ENCODE results near the gene PROSER2.

The PROSER2 gene, protein sequence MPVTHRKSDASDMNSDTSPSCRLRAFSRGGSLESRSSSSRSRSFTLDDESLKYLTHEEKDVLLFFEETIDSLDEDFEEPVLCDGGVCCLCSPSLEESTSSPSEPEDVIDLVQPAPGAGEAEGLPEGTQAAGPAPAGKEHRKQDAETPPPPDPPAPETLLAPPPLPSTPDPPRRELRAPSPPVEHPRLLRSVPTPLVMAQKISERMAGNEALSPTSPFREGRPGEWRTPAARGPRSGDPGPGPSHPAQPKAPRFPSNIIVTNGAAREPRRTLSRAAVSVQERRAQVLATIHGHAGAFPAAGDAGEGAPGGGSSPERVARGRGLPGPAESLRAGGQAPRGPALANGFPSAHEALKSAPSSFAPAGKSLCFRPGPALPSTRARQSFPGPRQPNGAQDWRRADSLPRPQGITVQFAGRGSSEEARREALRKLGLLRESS

DNA sequence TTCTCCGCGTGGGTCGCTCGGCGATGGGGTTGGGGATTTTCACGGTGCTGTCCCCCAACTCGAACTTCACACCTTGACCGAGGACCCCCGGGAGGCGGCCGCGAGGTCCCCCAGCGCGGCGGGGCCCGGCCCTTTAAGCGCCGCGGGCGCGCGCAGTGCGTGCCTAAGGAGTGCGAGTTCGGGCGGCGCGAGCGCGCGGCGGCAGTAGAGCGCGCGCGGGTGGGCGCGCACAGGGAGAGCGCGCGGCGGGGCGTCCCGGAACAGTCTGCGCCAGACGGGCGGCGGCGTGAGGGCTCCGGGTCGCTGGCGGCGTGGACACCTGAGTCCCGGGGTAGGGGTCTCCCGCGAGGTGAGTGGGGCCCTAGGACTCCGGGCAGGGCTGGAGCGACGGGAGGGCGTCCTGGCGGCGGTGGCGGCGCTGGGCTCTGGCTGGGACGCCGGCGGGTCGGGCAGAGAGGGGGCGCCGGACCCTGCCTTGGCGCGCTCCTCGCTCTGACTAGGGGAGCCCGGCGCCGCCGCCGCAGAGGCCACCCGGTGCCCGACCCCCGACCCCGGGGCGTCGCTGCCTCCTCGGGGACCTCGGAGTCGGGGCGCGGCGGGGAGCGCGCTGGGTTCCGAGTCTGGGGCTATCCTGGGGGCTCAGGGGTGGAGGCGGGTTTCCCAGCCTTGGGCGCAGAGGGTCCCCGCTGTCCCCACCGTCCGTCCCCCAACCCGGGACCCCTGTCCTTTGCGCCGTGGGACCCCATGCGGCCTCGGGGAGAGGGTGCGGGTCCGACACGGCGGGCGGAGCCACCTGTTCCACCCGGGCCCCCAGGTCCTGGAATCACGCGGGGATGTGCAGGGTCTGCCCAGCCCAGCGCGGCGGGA is at the start of gene PROSER2:
PROSER2 (plus strand) TSS at position 235 of the 867 bp plus-strand sequence. CDS start 28,722 bp downstream, outside the sequence.
- H3K27me3 ChIP-seq (ENCODE audit: control insufficient read depth in 5 of 5, insufficient read depth in 4 of 5, low read length in 5 of 5), result peaks cover 0 to 7% (median 0%) of the 10 kb centered on the region in 5 donors
- H3K9me3 ChIP-seq (ENCODE audit: control insufficient read depth in 5 of 5, low read length in 5 of 5), result no peaks in the 10 kb centered on the region
- peak within 1 kb of the TSS; percentile 44 to 75 (median 62) for H3K4me3 ChIP-seq (ENCODE audit: low read depth in 1 of 5, low read length in 5 of 5)
- peaks cover 0 to 26% (median 23%) of the 10 kb centered on the region in 5 donors for H3K4me1 ChIP-seq (ENCODE audit: control insufficient read depth in 5 of 5, insufficient read depth in 5 of 5, low read length in 5 of 5)
- no peak within 1 kb of the TSS for H3K27ac ChIP-seq (ENCODE audit: low read depth, low read length)
- peak within 1 kb of the TSS in 4 of 5 donors; percentile 24 to 74 (median 60) for H3K9ac ChIP-seq (ENCODE audit: low read length in 5 of 5)
- H3K36me3 ChIP-seq (ENCODE audit: control insufficient read depth in 5 of 5, insufficient read depth in 5 of 5, low read length in 5 of 5), result no peaks in the 10 kb centered on the region

DNA sequence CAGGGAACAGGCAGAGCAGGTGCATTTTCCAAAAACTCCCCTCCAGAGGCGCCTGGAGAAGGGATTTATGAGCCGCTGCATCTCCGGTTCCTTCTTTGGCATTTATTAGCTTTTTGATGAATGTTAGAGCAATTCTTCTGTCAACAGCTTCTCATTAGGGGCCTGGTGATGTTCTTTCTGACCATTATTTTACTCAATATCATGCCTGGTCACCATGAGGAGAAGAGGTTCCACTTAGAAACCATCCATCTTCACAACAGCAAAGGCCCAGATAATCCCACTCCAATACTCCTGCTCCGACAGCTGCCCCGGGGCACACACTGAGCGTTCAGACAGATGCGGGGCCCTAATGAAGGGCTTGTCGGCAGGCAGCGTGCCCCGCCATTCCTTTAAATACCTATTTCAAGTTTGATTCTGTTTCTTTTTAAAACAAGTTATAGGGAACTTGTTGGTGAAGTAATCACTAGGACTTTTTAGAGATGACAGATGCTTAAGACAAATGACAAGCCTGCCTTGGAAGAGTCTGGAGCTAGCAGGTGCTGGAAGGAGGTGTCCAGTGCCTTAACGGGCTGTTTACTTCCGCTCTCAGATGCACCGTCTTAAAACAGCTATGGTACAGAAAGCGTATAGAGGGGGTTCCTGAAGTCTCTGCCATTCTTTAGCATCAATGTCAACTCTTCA is 49.3 kb upstream of the PROSER2 start:
- H3K4me3 ChIP-seq (ENCODE audit: low read depth in 1 of 5, low read length in 5 of 5), result no peak overlapping the region
- H3K27me3 ChIP-seq (ENCODE audit: control insufficient read depth in 5 of 5, insufficient read depth in 4 of 5, low read length in 5 of 5), result no peaks in the 10 kb centered on the region
- H3K36me3 ChIP-seq (ENCODE audit: control insufficient read depth in 5 of 5, insufficient read depth in 5 of 5, low read length in 5 of 5), result no peaks in the 10 kb centered on the region
- no peaks in the 10 kb centered on the region for H3K9me3 ChIP-seq (ENCODE audit: control insufficient read depth in 5 of 5, low read length in 5 of 5)
- no peak overlapping the region for H3K27ac ChIP-seq (ENCODE audit: low read depth, low read length)
- H3K9ac ChIP-seq (ENCODE audit: low read length in 5 of 5), result no peak overlapping the region
- no peaks in the 10 kb centered on the region for H3K4me1 ChIP-seq (ENCODE audit: control insufficient read depth in 5 of 5, insufficient read depth in 5 of 5, low read length in 5 of 5)

DNA sequence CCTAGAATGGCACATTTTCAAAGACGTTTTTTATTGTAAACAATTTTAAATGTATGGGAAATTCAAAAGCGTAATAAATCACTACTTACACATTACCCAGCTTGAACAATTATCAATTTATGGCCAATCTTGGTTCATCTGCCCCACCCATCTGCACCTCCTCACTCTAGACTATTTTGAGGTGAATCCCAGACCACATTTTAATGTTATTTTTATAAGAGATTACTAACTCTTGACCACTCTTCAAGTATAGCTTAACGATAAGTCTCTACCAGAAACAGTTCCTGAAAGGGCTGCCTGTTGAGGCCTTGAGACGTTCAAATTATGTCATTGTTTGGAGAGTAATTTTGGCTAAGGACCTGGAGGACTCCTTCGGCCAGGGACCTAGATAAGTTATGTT is 47.7 kb upstream of the PROSER2 start:
- no peak overlapping the region for H3K9ac ChIP-seq (ENCODE audit: low read length in 5 of 5)
- no peaks in the 10 kb centered on the region for H3K4me1 ChIP-seq (ENCODE audit: control insufficient read depth in 5 of 5, insufficient read depth in 5 of 5, low read length in 5 of 5)
- no peaks in the 10 kb centered on the region for H3K27me3 ChIP-seq (ENCODE audit: control insufficient read depth in 5 of 5, insufficient read depth in 4 of 5, low read length in 5 of 5)
- no peaks in the 10 kb centered on the region for H3K36me3 ChIP-seq (ENCODE audit: control insufficient read depth in 5 of 5, insufficient read depth in 5 of 5, low read length in 5 of 5)
- H3K27ac ChIP-seq (ENCODE audit: low read depth, low read length), result no peak overlapping the region
- H3K4me3 ChIP-seq (ENCODE audit: low read depth in 1 of 5, low read length in 5 of 5), result no peak overlapping the region
- no peaks in the 10 kb centered on the region for H3K9me3 ChIP-seq (ENCODE audit: control insufficient read depth in 5 of 5, low read length in 5 of 5)

DNA sequence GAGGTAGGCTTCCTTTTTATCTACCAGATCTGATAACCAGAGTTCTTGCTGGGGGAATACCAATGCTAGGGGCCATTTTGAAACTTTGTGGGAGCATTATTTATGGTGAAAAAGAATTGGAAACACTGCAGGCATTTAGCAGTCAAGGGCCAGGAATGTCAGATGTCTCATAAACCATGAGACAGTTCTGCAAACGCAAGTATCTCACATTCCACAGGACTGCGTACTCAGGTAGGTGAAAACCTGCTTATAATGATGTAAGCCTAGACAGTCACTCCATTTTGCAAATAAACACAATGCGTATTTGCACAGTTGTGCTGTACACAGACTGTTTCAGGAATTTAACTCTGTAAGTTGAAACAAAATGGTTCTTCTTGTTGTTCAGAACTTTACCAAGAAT is 47.1 kb upstream of the PROSER2 start:
- no peak overlapping the region for H3K27ac ChIP-seq (ENCODE audit: low read depth, low read length)

DNA sequence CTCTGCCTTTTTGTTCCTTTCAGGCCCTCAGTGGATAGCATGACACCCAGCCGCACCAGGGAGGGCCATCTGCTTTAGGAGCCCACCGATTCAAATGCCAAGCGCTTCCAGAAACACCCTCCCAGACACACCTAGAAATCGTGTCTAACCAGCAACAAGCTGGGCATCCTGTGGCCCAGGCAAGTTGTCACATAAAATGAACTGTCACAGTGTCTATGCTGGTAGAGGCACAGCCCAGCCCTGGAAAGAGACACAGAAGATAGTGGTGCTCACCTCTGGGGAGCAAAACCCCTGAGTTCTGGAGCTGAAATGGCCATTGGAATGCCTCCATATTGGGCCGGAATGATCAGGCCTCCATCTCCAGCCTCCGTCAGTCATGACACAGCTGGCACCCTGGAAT is 42.0 kb upstream of the PROSER2 start:
- peaks cover 0 to 2% (median 0%) of the 10 kb centered on the region in 5 donors for H3K4me1 ChIP-seq (ENCODE audit: control insufficient read depth in 5 of 5, insufficient read depth in 5 of 5, low read length in 5 of 5)
- H3K4me3 ChIP-seq (ENCODE audit: low read depth in 1 of 5, low read length in 5 of 5), result no peak overlapping the region
- H3K9ac ChIP-seq (ENCODE audit: low read length in 5 of 5), result no peak overlapping the region
- no peak overlapping the region for H3K27ac ChIP-seq (ENCODE audit: low read depth, low read length)
- no peaks in the 10 kb centered on the region for H3K27me3 ChIP-seq (ENCODE audit: control insufficient read depth in 5 of 5, insufficient read depth in 4 of 5, low read length in 5 of 5)
- H3K36me3 ChIP-seq (ENCODE audit: control insufficient read depth in 5 of 5, insufficient read depth in 5 of 5, low read length in 5 of 5), result no peaks in the 10 kb centered on the region
- no peaks in the 10 kb centered on the region for H3K9me3 ChIP-seq (ENCODE audit: control insufficient read depth in 5 of 5, low read length in 5 of 5)

More for the DNA sequence above, 47.1 kb upstream of the PROSER2 start:
- no peaks in the 10 kb centered on the region for H3K4me1 ChIP-seq (ENCODE audit: control insufficient read depth in 5 of 5, insufficient read depth in 5 of 5, low read length in 5 of 5)
- no peak overlapping the region for H3K9ac ChIP-seq (ENCODE audit: low read length in 5 of 5)
- H3K4me3 ChIP-seq (ENCODE audit: low read depth in 1 of 5, low read length in 5 of 5), result no peak overlapping the region
- no peaks in the 10 kb centered on the region for H3K36me3 ChIP-seq (ENCODE audit: control insufficient read depth in 5 of 5, insufficient read depth in 5 of 5, low read length in 5 of 5)
- no peaks in the 10 kb centered on the region for H3K27me3 ChIP-seq (ENCODE audit: control insufficient read depth in 5 of 5, insufficient read depth in 4 of 5, low read length in 5 of 5)
- H3K9me3 ChIP-seq (ENCODE audit: control insufficient read depth in 5 of 5, low read length in 5 of 5), result no peaks in the 10 kb centered on the region

DNA sequence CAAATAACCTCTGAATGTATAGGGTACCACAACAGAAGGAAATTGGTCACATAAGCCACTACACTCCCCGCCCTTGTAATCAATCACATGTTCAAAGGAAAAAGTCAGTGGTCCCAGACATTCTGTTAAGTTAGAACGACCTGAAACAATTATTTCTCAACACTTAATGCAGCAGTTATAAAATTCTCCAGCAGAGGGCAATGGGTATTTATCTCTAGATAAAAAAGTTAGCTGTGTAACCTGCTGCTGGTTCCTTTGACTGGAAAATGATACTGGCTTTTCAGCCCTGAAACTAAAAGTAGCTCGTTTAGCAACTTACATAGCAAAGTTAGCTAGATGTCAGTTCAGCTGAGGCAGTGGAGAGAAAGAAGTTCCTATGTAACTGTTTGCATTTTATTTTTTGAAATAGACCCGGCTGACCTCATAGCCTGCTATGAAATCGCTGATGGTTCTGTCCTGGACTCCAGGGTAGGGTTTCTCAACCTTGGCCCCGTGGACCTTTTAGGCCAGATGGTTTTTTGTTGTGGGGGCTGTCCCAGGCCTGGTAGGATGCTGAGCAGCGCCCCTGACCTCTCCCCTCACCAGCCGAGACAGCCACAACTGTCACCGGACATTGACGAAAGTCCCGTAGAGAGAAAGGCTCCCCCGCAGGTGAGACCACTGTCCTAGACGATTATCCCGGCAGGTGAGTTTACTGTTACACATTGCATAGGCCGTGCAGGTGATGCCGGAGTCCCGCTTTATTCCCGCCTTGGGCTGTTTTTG is 40.2 kb upstream of the PROSER2 start:
- Histone ChIP-seq H3K4me3 (ENCODE audit: low read depth in 1 of 5, low read length in 5 of 5) (no peak overlapping the region), H3K27me3 (ENCODE audit: control insufficient read depth in 5 of 5, insufficient read depth in 4 of 5, low read length in 5 of 5) (peaks cover 0 to 3% (median 0%) of the 10 kb centered on the region in 5 donors), H3K36me3 (ENCODE audit: control insufficient read depth in 5 of 5, insufficient read depth in 5 of 5, low read length in 5 of 5) (no peaks in the 10 kb centered on the region), H3K9me3 (ENCODE audit: control insufficient read depth in 5 of 5, low read length in 5 of 5) (no peaks in the 10 kb centered on the region), H3K9ac (ENCODE audit: low read length in 5 of 5) (no peak overlapping the region), H3K27ac (ENCODE audit: low read depth, low read length) (no peak overlapping the region), H3K4me1 (ENCODE audit: control insufficient read depth in 5 of 5, insufficient read depth in 5 of 5, low read length in 5 of 5) (peaks cover 0 to 2% (median 0%) of the 10 kb centered on the region in 5 donors)

DNA sequence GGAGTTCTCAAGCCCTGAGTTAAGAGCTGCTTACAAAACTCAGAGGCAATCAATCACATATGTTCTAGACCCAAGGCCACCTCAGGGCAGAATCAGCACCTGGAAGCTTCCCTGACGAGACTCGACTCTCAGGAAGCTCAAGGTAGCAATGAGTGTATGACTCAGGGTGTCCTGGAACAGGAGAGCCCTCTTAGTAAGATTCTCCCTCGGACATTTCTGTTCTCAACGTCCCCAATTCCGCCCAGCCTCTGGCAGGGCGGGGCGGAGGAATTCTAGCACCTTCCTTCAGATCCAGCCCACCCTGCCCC is 39.6 kb upstream of the PROSER2 start:
- H3K4me1 ChIP-seq (ENCODE audit: control insufficient read depth in 5 of 5, insufficient read depth in 5 of 5, low read length in 5 of 5), result peaks cover 0 to 2% (median 0%) of the 10 kb centered on the region in 5 donors

DNA sequence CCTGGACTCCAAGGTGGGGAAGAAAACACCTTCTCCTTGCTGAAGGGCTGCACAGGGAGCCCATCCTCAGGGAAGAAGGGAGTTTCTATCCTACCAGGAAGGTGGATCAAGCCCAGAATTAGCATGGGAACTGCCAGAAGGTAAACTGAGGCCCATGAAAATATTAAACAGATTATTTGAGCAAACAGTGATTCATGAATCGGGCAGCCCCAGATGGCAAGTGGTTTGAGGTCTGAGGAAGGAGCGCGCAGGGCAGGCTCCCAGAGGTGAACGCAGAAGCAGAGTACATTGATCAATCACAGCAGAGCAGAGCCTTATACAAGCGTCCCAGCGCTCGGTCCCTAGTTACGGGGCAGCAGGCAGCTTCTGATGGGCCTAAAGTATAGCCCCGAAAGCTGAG is 35.8 kb upstream of the PROSER2 start:
- Histone ChIP-seq H3K9ac (ENCODE audit: low read length in 5 of 5) (no peak overlapping the region), H3K27ac (ENCODE audit: low read depth, low read length) (no peak overlapping the region), H3K36me3 (ENCODE audit: control insufficient read depth in 5 of 5, insufficient read depth in 5 of 5, low read length in 5 of 5) (no peaks in the 10 kb centered on the region), H3K4me3 (ENCODE audit: low read depth in 1 of 5, low read length in 5 of 5) (no peak overlapping the region), H3K9me3 (ENCODE audit: control insufficient read depth in 5 of 5, low read length in 5 of 5) (no peaks in the 10 kb centered on the region), H3K4me1 (ENCODE audit: control insufficient read depth in 5 of 5, insufficient read depth in 5 of 5, low read length in 5 of 5) (peaks cover 0 to 2% (median 0%) of the 10 kb centered on the region in 5 donors), H3K27me3 (ENCODE audit: control insufficient read depth in 5 of 5, insufficient read depth in 4 of 5, low read length in 5 of 5) (peaks cover 0 to 9% (median 5%) of the 10 kb centered on the region in 5 donors)

More for the DNA sequence above, 39.6 kb upstream of the PROSER2 start:
- no peaks in the 10 kb centered on the region for H3K36me3 ChIP-seq (ENCODE audit: control insufficient read depth in 5 of 5, insufficient read depth in 5 of 5, low read length in 5 of 5)
- H3K27me3 ChIP-seq (ENCODE audit: control insufficient read depth in 5 of 5, insufficient read depth in 4 of 5, low read length in 5 of 5), result peaks cover 0 to 3% (median 0%) of the 10 kb centered on the region in 5 donors
- H3K9ac ChIP-seq (ENCODE audit: low read length in 5 of 5), result no peak overlapping the region
- H3K27ac ChIP-seq (ENCODE audit: low read depth, low read length), result no peak overlapping the region
- H3K4me3 ChIP-seq (ENCODE audit: low read depth in 1 of 5, low read length in 5 of 5), result no peak overlapping the region
- no peaks in the 10 kb centered on the region for H3K9me3 ChIP-seq (ENCODE audit: control insufficient read depth in 5 of 5, low read length in 5 of 5)

DNA sequence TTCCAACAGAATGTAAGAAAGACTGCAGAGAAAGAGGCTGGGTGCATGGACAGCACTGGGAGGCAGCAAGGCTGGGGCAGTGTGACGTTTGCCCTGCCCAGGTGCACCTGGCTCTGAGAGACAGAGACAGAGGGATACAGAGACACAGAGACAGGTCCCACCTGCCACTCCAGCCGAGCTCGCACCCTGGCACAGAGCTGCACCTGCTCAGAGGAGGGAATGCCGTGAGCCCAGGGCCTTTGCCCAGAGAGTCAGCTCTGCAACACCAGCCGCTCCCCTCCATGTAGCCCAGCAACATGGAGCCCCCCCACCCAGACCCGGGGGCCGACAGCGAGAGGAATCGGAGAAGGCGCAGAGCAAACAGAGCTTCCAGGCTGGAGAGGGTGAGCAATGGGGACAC is 35.3 kb upstream of the PROSER2 start:
- Histone ChIP-seq H3K27me3 (ENCODE audit: control insufficient read depth in 5 of 5, insufficient read depth in 4 of 5, low read length in 5 of 5) (peaks cover 0 to 9% (median 5%) of the 10 kb centered on the region in 5 donors), H3K9ac (ENCODE audit: low read length in 5 of 5) (no peak overlapping the region), H3K4me3 (ENCODE audit: low read depth in 1 of 5, low read length in 5 of 5) (no peak overlapping the region), H3K9me3 (ENCODE audit: control insufficient read depth in 5 of 5, low read length in 5 of 5) (no peaks in the 10 kb centered on the region), H3K36me3 (ENCODE audit: control insufficient read depth in 5 of 5, insufficient read depth in 5 of 5, low read length in 5 of 5) (no peaks in the 10 kb centered on the region), H3K4me1 (ENCODE audit: control insufficient read depth in 5 of 5, insufficient read depth in 5 of 5, low read length in 5 of 5) (no peaks in the 10 kb centered on the region), H3K27ac (ENCODE audit: low read depth, low read length) (no peak overlapping the region)

All from subcutaneous abdominal adipose tissue (tissue), 5 donors.